Prostate gland (tissue), 2 donors: ENCODE data around the gene BMP7.

Source experiments
- CTCF ChIP-seq, 4 experiments: fragments of 200-600 bp in 2 of 4; fragments of 450-650 bp in 2 of 4; sonication (generic) in 2 of 4; IDR thresholded peaks; 1 replicate in 3 of 4; 2 replicates in 1 of 4; pipeline ENCODE4 v1.5.1; 2016 to 2019; ENCODE audit warnings: antibody characterized with exemption in 4 of 4, mild to moderate bottlenecking in 2 of 4, moderate library complexity in 2 of 4
- POLR2A ChIP-seq: fragments of 450-650 bp; IDR thresholded peaks from one replicate; pipeline ENCODE4 v1.6.1; 2016; ENCODE audit warnings: antibody characterized with exemption, mild to moderate bottlenecking
- POLR2AphosphoS5 ChIP-seq: sonication (generic); formaldehyde crosslinking; IDR thresholded peaks from one replicate; pipeline ENCODE4 v1.6.1; 2017; ENCODE audit warnings: antibody characterized with exemption

DNA sequence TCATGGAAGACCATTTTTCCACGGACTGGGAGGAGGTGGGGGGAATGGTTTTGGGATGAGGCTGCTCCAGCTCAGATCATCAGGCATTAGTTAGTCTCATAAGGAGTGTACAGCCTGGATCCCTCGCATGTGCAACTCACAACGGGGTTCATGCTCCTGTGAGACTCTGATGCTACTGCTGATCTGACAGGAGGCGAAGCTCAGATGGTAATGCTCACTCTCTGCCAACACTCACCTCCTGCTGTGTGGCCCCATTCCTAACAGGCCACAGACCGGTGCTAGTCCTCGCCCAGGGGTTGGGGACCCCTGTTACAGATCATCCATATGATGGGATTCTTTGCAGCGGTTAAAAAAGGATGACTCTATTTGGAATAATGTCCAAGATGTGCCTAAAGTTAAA lies 27.6 kb upstream of the BMP7 start:
- TF ChIP-seq CTCF (IDR thresholded peaks at IDR 0.05) (no peak), POLR2A (no peak), POLR2AphosphoS5 (no peak)
